ENCODE measurements around the gene BRD2. TPM values are rescaled to one million over a fixed set of nuclear protein-coding genes. Genes with fewer than 3 reads are reported as not detected.
A peak's percentile ranks its signal among the peaks of the same experiment; 100 is the strongest.

Gene BRD2
- total and polyA plus RNA-seq, 9 of the 15 experiments (the other 6 are each of a cell fraction or from before 2014, with no cell fraction given): 19.0 to 252 (median 181) TPM

GRCh38 chr6:32974541-32975308 lies 6.3 kb downstream of the BRD2 start (continued):
- TF ChIP-seq SIN3A (IDR thresholded peaks at IDR 0.05; ENCODE audit: borderline replicate concordance in 2 of 2, control insufficient read depth in 1 of 2, low read depth in 2 of 2, low read length in 2 of 2): peak in 1 of 2 experiments; percentile 11; a peak in 1 of 4 replicates
- TF ChIP-seq ETV6 (IDR thresholded peaks at IDR 0.05; ENCODE audit: borderline replicate concordance in 1 of 2, low read depth in 2 of 2, low read length in 1 of 2): no peak
- TF ChIP-seq ETV6 (CRISPR knock-in tag; IDR thresholded peaks at IDR 0.05; ENCODE audit: borderline replicate concordance): 0 out of 2 replicates have a peak, but pooled peaks have one; percentile 21
- no peak for TF ChIP-seq NKRF (IDR thresholded peaks at IDR 0.05; ENCODE audit: borderline replicate concordance)
- peak; percentile 77 for TF ChIP-seq RBFOX2 (IDR thresholded peaks at IDR 0.05; ENCODE audit: low read depth, low read length)
- peak; percentile 47 for TF ChIP-seq SAP30 (IDR thresholded peaks at IDR 0.05; ENCODE audit: borderline replicate concordance, insufficient read depth, low read depth, low read length, poor library complexity, severe bottlenecking)
- peak; percentile 5; the same call in 1 of the 2 replicates for TF ChIP-seq POLR2G (IDR thresholded peaks at IDR 0.05; ENCODE audit: low read depth, low read length)
- TF ChIP-seq KAT7 (CRISPR knock-in tag; IDR thresholded peaks at IDR 0.05; ENCODE audit: borderline replicate concordance): 0 out of 2 replicates have a peak, but pooled peaks have one; percentile 76
- TF ChIP-seq ETV1 (tag; conservative IDR thresholded peaks at IDR 0.05; ENCODE audit: low read depth): no peak
- TF ChIP-seq ATF7 (IDR thresholded peaks at IDR 0.05): no peak

Measured in K562 (cell line).